Medulla oblongata (tissue), 1 donor: ENCODE results near the gene DBNDD1.
"Not testable (repeated sequence)": the region's sequence is repeated elsewhere in the genome, so short reads cannot be mapped to it uniquely, and the experiment has no call there.

ENCODE experiments used
- DNase-seq: peaks from one replicate; pipeline ENCODE4 v3.0.0-alpha.2; 2015; ENCODE audit errors: extremely low spot score

DBNDD1 gene, protein sequence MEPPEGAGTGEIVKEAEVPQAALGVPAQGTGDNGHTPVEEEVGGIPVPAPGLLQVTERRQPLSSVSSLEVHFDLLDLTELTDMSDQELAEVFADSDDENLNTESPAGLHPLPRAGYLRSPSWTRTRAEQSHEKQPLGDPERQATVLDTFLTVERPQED

DNA sequence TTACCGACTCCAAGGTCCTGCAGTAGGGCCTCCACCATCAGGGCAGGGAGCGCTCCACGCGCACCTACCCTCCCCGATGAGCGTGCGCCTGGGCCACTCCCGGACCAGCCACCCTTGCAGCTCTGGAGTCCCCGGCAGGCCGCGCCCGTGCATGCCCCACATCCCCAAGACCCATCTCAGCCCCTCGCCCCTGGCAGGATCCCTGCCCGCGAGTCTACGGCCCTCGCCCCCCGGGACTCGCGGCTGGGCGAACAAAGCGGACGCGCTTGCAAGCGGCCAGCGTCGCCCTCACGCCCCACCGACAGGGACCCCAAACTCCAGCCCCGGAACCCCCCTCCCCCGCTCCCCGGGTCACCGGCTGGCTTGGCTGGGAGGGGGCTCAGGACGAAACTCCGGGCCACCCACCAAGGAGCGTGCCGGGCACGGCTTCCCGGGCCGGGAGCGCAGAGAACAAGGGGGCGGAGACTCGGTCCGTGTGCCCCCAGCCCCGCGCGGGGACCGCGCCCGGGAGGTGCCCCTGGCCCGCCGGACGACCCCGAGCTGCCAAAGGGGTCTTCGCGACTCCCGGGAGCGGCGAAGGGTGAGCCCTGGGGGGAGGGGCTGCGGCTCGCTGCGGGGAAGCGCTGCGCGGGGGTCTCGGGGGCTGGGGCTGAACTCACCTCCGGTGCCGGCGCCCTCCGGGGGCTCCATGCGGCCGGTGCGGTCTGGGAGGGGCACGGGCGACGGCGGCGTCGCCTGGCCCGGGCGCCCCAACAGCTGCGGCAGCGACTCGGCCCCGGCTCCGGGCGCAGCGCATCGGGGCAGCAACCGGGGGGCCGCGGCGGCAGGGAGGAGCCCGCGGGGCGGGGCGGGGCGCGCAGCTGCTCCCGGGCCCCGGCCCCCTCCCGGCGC, at the start of gene DBNDD1:
TSS of gene DBNDD1 (minus strand) at position 805 of the 891 bp plus-strand sequence. CDS start at position 690, 115 bp downstream.
- DNase-seq, result no peak

GRCh38 chr16:90061437-90061836, 42.2 kb upstream of the DBNDD1 start:
- DNase-seq, result no peak

DNA sequence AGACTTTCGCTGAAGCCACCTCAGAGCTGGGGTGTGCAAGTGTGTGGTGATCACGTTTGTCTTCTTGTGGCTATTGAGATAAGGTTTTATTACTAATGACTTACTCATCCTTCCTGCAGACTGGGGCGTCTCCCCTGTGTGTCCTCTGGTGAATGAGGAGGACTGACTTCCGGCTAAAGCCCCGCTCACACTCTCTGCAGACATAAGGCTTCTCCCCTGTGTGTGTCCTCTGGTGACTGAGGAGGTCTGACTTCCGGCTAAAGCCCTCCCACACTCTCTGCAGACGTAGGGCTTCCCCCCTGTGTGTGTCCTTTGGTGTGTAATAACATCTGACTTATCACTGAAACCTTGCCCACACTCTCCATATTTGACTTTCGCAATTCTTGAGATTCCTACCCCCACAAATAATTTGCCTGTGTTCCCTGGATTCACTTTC, 38.5 kb upstream of the DBNDD1 start:
- no peak for DNase-seq

- DNase-seq, result not testable (repeated sequence)
Measured at GRCh38 chr16:90056521-90056920, 37.3 kb upstream of the DBNDD1 start.

GRCh38 chr16:90055371-90055770, 36.1 kb upstream of the DBNDD1 start:
- no peak for DNase-seq

GRCh38 chr16:90054554-90054953, 35.3 kb upstream of the DBNDD1 start:
- no peak for DNase-seq

DNA sequence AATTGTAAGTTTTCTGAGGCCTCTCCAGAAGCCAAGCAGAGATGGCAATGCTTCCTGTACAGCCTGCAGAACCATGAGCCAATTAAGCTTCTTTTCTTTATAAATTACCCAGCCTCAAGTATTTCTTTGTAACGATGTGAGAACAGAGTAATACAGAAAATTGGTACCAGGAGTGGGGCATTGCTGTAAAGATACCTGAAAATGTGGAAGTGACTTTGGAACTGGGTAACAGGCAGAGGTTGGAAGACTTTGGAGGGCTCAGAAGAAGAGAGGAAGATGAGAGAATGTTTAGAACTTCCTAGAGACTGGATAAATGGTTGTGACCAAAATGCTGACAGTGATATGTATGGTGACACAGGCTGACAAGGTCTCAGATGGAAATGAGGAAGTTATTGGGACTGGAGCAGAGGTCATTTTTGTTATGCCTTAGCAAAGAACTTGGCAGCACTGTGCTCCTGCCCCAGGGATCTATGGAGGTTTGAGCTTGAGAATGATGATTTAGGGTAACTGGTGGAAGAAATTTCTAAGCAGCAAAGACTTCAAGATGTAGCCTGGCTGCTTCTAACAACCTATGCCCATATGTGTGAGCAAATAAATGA, 34.7 kb upstream of the DBNDD1 start:
- no peak for DNase-seq

DNA sequence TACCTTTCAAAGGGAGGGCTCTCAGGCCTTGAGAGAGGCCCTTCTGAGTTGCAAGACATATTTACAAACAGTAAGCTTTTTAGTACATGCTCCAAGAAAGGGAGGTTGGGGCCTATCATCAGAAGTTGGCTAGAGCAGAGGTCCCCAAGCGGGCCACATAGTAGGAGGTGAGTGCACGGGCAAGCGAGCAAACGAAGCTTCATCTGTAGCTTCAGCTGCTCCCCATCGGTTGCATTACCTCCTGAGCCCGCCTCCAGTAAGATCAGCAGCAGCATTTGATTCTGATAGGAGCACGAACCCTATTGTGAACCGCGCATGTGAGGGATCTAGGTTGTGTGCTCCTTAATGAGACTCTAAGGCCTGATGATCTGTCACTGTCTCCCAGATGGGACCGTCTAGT, 31.7 kb upstream of the DBNDD1 start:
- no peak for DNase-seq

DNA sequence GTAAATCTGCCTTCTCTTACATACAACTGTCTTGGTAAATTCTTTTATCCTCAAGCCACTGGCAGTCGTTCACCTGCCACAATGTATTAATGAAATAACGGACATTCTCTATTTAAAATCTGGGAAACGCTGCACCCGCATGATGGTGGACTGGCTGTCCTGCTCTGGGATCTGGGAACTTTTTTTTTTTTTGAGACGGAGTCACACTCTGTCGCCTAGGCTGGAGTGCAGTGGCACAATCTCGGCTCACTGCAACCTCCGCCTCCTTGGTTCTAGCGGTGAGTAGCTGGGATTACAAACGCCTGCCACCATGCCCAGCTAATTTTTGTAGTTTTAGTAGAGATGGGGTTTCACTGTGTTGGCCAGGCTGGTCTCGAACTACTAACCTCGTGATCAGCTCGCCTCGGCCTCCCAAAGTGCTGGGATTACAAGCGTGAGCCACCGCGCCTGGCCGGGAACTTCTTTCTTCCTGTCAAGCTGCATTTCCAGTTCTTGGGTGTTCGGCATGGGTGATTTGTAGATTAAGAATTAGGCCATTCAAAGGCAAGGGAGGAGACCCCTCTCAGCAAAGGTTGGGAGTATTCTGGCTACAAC, 29.6 kb upstream of the DBNDD1 start:
- DNase-seq, result no peak

GRCh38 chr16:90048347-90048722, 29.1 kb upstream of the DBNDD1 start:
- no peak for DNase-seq

GRCh38 chr16:90047714-90048346, 28.6 kb upstream of the DBNDD1 start:
- DNase-seq, result no peak

- DNase-seq, result peak; percentile 38
Measured at GRCh38 chr16:90046971-90047713, 27.9 kb upstream of the DBNDD1 start.

GRCh38 chr16:90046122-90046970, 27.1 kb upstream of the DBNDD1 start:
- no peak for DNase-seq

DNA sequence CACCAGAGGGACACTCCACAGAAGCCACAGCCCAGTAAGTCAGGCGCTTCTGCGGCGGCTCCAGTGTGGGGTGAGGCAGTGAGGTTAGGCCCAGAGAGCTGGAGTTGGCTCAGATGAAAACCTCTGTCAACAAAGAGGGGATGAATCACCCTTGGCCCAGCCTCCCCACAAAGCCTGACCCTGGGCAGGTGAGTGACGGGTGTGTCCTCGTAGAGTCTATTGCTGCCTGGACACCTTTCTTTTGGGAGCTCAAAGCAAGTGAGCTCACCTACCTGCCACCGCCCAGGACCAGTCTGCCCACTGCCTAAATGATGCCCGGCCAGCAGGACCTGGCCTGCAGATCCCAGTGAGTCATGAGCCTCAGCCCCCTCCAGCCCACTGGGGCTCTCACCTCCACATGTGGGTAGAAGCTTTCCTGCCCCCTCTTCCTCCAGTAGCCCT, 24.9 kb upstream of the DBNDD1 start:
- no peak for DNase-seq

GRCh38 chr16:90043526-90043925, 24.3 kb upstream of the DBNDD1 start:
- DNase-seq, result no peak

DNA sequence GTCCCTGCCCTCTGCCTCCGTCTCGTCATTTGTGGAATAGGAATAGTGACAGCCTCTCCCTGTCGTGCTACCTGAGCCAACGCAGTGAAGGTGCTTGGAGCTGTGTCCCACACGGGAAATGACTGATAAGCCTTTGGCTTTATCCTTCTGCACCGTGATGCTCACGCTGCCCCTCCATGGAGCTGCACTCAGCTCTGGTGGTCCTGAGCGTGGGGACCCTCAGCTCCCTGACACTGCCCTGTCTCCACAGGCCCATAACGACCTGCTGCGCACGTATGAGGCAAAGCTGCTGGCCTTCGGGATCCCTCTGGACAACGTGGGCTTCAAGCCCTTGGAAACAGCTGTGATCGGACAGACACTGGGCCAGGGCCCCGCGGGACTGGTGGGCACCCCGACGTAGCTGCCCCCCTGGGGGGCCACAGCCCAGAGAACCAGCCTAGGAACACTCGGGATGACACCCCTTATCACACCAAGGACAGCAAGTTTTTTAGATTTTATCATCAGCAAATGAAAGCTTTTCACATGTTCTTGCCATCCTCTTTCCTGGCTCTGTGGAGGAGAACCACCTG, 23.8 kb upstream of the DBNDD1 start:
- no peak for DNase-seq

GRCh38 chr16:90041896-90042473, 22.7 kb upstream of the DBNDD1 start:
- no peak for DNase-seq

DNA sequence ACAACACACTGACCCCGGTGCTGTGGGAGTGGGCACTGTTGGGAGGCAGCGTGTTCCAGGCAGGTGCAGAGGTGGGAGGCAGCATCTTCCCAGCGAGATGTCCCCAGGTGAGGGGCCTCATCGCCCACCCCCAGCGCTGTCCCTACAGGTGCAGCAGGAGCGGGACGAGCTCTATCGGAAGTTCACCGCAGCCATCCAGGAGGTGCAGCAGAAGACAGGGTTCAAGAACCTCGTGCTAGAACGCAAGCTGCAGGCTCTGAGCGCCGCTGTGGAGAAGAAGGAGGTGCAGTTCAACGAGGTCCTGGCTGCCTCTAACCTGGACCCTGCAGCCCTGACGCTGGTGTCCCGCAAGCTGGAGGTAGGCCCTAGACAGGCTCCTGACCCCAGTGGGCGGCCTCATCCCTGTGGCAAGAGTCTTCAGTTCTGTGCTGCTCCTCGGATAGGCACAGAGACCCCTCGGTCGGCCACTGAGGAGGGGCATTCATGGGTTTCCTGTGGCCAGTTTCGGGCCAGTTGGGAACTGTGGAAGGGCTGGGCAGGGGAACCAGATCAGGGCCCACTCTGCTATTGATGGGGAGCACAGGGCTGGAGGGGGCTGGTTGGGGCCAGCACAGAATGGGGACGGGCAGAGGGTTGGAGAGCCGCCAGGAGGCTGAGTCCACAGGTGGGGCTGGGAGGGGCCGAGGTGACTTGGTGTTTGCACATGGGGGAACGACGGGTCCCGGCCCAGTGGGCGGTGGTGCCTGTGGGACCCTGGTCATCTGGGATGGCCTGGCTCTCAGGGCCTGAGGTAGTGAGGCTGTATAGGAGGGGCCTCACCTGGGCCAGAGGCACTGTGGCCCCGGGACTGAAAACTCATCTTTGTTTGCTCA, 21.1 kb upstream of the DBNDD1 start:
- no peak for DNase-seq

- DNase-seq, result no peak
Measured at GRCh38 chr16:90037276-90037675, 18.0 kb upstream of the DBNDD1 start.
